H7 (cell line): ENCODE results near the gene SP1. TPM values are rescaled to one million over a fixed set of nuclear protein-coding genes. Genes with fewer than 3 reads are reported as not detected.
"Not testable (repeated sequence)": the region's sequence is repeated elsewhere in the genome, so short reads cannot be mapped to it uniquely, and the experiment has no call there.

Experiments
- DNase-seq: peaks from one replicate; pipeline ENCODE4 v3.0.0; 2012
- H3K27me3 ChIP-seq: 2 replicates; pipeline ENCODE4 v1.6.0; 2011; ENCODE audit warnings: mild to moderate bottlenecking, low read length; ENCODE audit not compliant: control insufficient read depth, insufficient read depth
- H3K36me3 ChIP-seq: replicated peaks from 2 replicates; pipeline ENCODE4 v1.5.1; 2011; ENCODE audit warnings: low read length; ENCODE audit not compliant: control insufficient read depth, insufficient read depth
- H3K4me3 ChIP-seq: 2 replicates; pipeline ENCODE4 v1.5.1; 2011; ENCODE audit warnings: low read depth, mild to moderate bottlenecking, control low read depth, low read length, moderate library complexity; ENCODE audit not compliant: insufficient read depth
- total RNA-seq: library from RNA; depleted of rRNA; stranded (reverse); fragments of >200 nt; shearing (Covaris generic); gene quantifications from 2 replicates; pipeline ENCODE4 v1.2.3, GENCODE V29; 2014

Gene SP1
- total RNA-seq, 1 experiment from 2014 or later, result 46.7 TPM

DNA sequence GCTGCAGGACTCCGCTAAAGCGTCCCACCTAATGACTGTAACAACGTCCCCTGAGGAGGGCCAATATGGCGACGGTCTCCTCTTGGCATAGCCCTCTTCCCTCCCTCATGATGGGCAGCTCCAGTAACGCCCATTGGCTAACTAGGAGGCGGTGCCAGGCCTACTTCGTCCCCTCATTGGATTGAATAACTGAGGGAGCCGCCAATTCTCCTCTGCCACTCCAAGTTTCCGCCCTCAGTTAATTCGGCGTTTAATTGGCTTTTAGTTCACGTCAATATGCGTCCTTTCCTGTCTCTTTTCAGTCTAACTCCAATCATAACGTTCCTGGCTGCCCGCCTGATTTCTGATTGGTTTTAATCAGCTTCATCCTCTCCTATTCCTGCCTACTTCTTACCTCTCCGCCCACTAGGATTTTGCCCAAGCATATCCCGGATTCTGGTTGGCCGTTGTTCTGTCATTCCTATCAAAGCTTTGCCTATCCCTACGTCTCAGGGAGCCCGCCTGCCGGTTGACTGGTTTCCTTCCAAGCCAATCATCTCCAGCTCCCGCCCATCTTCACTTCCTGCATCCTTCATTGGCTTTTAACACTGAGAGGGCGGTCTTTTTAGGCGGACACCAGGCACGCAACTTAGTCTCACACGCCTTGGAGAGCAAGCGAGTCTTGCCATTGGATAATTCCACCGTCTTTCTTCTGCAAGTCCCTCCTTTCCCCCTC lies 430 bp upstream of the SP1 start:
- DNase-seq, result peak; percentile 95
- H3K27me3 ChIP-seq, result no peaks in the 10 kb centered on the region
- peaks cover 20% of the 10 kb centered on the region for H3K36me3 ChIP-seq
- peak overlapping the region; percentile 70 for H3K4me3 ChIP-seq

DNA sequence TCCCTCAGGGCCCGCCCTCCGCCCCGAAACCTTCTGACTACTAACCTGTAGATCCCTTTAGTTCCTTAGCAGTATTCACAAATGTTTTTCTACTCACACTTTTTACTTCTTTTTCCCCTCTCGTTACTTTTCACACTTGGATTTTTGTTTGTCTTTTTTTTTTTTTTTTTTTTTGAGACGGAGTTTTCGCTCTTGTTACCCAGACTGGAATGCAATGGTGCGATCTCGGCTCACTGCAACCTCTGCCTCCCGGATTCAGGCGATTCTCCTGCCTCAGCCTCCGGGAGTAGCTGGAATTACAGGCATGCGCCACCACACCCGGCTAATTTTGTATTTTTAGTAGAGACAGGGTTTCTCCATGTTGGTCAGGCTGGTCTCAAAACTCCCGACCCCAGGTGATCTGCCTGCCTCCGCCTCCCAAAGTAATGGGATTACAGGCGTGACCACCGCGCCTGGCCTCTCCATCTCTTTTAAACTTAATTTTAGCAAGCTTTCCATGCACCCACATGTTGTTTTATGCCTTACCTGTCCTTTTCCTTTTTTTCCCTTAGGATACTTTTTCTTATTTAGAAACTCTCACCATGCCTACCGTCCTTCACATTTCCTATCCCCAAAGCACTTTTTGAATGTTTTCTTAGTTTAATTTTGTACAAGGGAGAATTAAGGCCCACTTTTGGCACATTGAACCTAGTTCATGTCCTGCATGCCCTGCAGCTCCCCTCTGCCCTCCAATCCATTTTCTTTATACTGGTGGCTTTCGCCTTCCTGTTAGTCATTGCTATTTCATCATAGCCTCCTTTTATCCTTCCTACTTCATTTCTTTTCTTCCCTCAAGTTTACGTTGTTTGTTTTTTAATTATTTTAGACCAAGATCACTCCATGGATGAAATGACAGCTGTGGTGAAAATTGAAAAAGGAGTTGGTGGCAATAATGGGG lies 1.1 kb downstream of the SP1 start:
- Histone ChIP-seq H3K36me3 (peaks cover 21% of the 10 kb centered on the region), H3K27me3 (no peaks in the 10 kb centered on the region), H3K4me3 (peak overlapping the region; percentile 44)
- no peak for DNase-seq

DNA sequence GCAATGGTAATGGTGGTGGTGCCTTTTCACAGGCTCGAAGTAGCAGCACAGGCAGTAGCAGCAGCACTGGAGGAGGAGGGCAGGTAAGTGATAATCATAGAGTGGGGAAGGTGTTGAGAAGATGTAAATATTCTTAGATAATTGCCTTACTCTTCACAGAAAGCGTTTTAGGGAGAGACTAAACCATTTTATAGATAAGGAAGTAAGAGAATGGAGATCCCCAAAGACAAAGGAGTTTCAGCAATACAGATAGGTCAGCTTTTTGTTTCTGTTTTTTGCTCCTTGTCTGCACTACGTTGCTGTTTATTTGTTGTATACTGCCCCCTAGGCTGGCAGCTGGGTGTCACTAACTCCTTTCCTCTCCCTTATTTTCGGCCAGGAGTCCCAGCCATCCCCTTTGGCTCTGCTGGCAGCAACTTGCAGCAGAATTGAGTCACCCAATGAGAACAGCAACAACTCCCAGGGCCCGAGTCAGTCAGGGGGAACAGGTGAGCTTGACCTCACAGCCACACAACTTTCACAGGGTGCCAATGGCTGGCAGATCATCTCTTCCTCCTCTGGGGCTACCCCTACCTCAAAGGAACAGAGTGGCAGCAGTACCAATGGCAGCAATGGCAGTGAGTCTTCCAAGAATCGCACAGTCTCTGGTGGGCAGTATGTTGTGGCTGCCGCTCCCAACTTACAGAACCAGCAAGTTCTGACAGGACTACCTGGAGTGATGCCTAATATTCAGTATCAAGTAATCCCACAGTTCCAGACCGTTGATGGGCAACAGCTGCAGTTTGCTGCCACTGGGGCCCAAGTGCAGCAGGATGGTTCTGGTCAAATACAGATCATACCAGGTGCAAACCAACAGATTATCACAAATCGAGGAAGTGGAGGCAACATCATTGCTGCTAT lies 2.0 kb downstream of the SP1 start:
- Histone ChIP-seq H3K27me3 (no peaks in the 10 kb centered on the region), H3K36me3 (peaks cover 21% of the 10 kb centered on the region), H3K4me3 (no peak overlapping the region)
- peak; percentile 56 for DNase-seq

DNA sequence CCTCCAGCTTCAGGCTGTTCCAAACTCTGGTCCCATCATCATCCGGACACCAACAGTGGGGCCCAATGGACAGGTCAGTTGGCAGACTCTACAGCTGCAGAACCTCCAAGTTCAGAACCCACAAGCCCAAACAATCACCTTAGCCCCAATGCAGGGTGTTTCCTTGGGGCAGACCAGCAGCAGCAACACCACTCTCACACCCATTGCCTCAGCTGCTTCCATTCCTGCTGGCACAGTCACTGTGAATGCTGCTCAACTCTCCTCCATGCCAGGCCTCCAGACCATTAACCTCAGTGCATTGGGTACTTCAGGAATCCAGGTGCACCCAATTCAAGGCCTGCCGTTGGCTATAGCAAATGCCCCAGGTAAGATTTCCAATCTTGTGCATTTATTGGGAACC lies 3.3 kb downstream of the SP1 start:
- Histone ChIP-seq H3K4me3 (no peak overlapping the region), H3K27me3 (no peaks in the 10 kb centered on the region), H3K36me3 (peaks cover 21% of the 10 kb centered on the region)
- no peak for DNase-seq

DNA sequence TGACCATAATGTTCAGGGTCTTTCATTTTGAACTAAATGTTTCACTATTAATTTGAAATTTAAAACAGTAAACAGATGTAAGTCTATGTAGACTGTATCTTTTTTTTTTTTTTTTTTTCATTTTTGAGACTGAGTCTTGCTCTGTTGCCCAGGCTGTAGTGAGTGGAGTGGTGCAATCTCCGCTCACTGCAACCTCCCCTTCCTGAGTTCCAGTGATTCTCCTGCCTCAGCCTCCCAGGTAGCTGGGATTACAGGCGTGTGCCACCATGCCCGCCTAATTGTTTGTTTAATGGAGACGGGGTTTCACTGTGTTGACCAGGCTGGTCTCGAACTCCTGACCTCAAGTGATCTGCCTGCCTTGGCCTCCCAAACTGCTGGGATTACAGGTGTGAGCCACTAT lies 6.4 kb downstream of the SP1 start:
- DNase-seq, H3K27me3 ChIP-seq, H3K4me3 ChIP-seq: not testable (repeated sequence)
- peaks cover 21% of the 10 kb centered on the region for H3K36me3 ChIP-seq

DNA sequence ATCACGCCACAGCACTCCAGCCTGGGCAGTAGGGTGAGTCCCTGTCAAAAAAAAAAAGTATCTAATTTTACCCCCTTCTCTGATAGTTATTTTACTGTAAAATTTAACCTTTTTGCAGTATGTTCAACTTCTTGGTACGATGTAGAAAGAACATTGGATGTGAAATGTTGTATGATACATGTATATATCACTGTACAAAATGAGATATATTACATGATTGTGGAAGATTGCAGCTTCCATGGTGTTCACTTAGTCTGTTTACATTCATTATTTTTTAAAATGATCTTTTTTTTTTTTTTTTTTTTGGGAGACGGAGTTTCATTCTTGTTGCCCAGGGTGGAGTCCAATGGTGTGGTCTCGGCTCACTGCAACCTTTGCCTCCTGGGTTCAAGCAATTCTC lies 9.0 kb downstream of the SP1 start:
- H3K4me3 ChIP-seq, result no peak overlapping the region
- H3K36me3 ChIP-seq, result peaks cover 1% of the 10 kb centered on the region
- no peaks in the 10 kb centered on the region for H3K27me3 ChIP-seq
- no peak for DNase-seq

DNA sequence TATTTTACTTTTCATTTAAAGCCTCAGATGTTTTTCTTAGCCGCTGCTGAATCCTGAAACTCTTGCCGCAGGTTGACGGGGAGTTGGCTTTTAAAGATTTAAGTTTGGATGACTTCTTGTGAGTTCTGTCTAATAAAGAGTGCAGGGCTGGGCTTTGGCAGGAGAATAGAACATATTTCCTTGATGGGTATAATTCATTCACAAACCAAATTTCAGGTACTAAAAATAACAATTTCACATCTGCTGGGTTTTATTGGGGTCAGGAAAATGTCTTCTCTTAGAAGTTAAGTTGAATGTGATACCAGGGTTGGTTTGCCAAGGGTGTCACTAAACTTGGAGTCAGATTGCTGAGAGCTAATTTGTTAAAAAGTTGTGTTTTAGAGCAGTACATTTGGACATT lies 9.7 kb downstream of the SP1 start:
- no peaks in the 10 kb centered on the region for H3K27me3 ChIP-seq
- H3K4me3 ChIP-seq, result no peak overlapping the region
- no peak for DNase-seq
- no peaks in the 10 kb centered on the region for H3K36me3 ChIP-seq

DNA sequence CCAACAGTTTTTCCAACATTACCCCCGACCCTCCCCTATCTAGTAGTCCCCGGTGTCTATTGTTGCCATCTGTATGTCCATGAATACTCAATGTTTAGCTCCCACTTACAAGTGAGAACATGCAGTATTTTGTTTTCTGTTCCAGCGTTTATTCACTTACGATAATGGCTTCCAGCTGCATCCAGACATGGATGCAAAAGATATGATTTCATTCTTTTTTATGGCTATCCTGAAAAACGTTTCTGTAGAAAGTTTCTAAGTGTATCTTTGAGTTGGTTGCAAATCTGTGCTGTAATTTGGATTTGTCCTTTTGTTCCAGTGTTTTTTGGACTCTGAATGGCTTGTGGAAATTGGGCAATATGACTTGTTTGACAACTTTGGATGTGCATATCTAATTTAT lies 11.7 kb downstream of the SP1 start:
- Histone ChIP-seq H3K4me3 (no peak overlapping the region), H3K27me3 (no peaks in the 10 kb centered on the region), H3K36me3 (no peaks in the 10 kb centered on the region)
- no peak for DNase-seq

DNA sequence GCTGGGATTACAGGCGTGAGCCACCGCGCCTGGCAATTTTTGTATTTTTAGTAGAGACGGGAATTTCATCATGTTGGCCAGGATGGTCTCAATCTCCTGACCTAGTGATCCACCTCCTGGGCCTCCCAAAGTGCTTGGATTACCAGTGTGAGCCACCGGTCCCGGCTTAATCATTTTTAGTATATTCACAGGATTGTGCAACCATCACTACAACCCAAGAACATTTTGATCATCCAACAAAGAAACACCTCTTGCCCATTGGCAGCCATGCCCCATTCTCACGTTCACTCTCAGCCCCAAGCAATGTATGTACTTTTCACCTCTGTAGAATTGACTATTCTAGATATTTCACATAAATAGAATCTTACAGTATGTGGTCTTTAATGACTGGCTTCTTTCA lies 19.9 kb downstream of the SP1 start:
- Histone ChIP-seq H3K4me3 (no peak overlapping the region), H3K27me3 (no peaks in the 10 kb centered on the region), H3K36me3 (no peaks in the 10 kb centered on the region; the same call in 1 of the 2 replicates)
- DNase-seq, result no peak

DNA sequence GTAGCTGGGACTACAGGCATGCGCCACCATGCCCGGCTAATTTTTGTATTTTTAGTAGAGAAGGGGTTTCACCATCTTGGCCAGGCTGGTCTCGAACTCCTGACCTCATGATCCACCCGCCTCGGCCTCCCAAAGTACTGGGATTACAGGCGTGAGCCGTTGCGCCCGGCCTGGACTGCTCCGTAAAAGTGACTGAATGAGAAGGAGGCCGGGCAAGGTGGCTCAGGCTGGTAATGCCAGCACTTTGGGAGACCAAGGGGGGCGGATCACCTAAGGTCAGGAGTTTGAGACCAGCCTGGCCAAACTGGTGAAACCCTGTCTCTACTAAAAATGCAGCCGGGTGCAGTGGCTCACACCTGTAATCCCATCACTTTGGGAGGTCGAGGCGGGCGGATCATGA lies 22.4 kb downstream of the SP1 start:
- H3K27me3 ChIP-seq, H3K36me3 ChIP-seq, DNase-seq, H3K4me3 ChIP-seq: not testable (repeated sequence)

DNA sequence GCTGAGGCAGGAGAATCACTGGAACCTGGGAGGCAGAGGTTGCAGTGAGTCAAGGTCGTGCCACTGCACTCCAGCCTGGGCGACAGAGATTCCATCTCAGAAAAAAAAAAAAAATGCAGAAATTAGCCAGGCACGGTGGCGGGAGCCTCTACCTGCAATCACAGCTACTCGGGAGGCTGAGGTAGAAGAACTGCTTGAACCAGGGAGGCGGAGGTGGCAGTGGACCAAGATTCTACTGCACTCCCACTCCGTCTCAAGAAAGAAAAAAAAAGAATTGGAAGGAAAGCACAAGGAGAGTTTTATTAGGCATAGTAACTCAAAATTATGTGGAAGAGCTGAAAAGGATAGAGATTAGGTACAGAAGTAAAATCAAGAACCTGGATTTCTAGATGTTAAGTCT lies 22.9 kb downstream of the SP1 start:
- Histone ChIP-seq H3K36me3 (peaks cover 3% of the 10 kb centered on the region), H3K27me3 (no peaks in the 10 kb centered on the region), H3K4me3 (no peak overlapping the region)
- no peak for DNase-seq

DNA sequence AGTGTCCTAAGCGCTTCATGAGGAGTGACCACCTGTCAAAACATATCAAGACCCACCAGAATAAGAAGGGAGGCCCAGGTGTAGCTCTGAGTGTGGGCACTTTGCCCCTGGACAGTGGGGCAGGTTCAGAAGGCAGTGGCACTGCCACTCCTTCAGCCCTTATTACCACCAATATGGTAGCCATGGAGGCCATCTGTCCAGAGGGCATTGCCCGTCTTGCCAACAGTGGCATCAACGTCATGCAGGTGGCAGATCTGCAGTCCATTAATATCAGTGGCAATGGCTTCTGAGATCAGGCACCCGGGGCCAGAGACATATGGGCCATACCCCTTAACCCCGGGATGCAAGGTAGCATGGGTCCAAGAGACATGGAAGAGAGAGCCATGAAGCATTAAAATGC lies 31.0 kb downstream of the SP1 start:
- Histone ChIP-seq H3K36me3 (peaks cover 19% of the 10 kb centered on the region), H3K27me3 (no peaks in the 10 kb centered on the region)

DNA sequence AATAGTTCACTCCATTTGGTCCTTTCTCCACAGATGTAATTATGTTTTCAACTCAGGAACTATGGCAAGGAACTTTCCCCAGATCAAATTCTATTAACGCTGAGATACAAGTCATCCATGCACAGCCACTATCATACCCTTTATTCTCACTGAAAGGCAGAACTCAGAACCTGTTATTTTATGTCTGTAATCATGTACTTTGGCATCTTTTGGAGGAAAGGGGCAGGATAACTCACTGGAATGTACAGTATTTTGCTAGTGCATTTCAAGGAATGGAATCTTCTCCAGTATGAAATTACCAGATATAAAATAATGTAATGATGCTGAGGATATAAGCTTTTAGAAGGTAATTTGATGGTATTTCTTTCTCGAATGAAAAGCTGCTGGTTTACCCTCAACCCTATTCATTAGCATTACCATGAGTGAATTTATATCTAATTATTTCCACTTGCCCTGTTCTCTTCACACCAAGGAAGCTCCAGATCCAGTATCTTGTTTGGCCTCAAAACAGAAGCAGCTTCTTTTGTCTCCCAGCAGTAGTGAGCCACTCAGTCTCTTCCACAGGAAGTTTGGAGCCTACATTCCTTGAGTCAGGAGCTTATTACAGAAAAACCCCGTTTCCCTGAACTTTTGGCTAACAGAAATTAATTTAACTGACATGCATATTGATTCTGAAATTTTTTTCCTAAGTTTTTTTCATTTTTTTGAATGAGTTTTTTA lies 33.7 kb downstream of the SP1 start:
- Histone ChIP-seq H3K36me3 (peaks cover 16% of the 10 kb centered on the region), H3K4me3 (no peak overlapping the region), H3K27me3 (no peaks in the 10 kb centered on the region)
- DNase-seq, result no peak

More for the DNA sequence above, 31.0 kb downstream of the SP1 start:
- no peak for DNase-seq
- H3K4me3 ChIP-seq, result no peak overlapping the region
